Breast epithelium (tissue), 4 donors: ENCODE results near the gene STX2. TPM values are rescaled to one million over a fixed set of nuclear protein-coding genes. Genes with fewer than 3 reads are reported as not detected.
A peak's percentile ranks its signal among the peaks of the same experiment; 100 is the strongest.

Experiments used
- DNase-seq, 2 donors: peaks; one replicate each; pipeline ENCODE4 v3.0.0-alpha.2; 2019; ENCODE audit warnings: low spot score in 2 of 2
- H3K27ac ChIP-seq, 2 donors: fragments of 200-600 bp; sonication (generic) in 1 of 2; one replicate each; pipeline ENCODE4 v1.5.1; 2016 to 2019; ENCODE audit warnings: mild to moderate bottlenecking in 1 of 2
- H3K27me3 ChIP-seq, 2 donors: fragments of 200-600 bp; sonication (generic) in 1 of 2; one replicate each; pipeline versions ENCODE4 v1.5.1 to v1.6.0; 2017 to 2019; ENCODE audit warnings: control low read depth in 1 of 2, mild to moderate bottlenecking in 1 of 2
- H3K36me3 ChIP-seq: fragments of 200-600 bp; one replicate; pipeline ENCODE4 v1.5.1; 2019
- H3K4me1 ChIP-seq, 2 donors: fragments of 200-600 bp; sonication (generic); one replicate each; pipeline ENCODE4 v1.5.1; 2016 to 2019; ENCODE audit warnings: control low read depth in 1 of 2
- H3K4me3 ChIP-seq, 3 donors: fragments of 200-600 bp; sonication (generic); 1 replicate in 2 of 3; 2 replicates in 1 of 3; pipeline ENCODE4 v1.5.1; 2016 to 2019; ENCODE audit warnings: mild to moderate bottlenecking in 3 of 3, moderate library complexity in 2 of 3
- H3K9me3 ChIP-seq, 2 donors: fragments of 200-600 bp; sonication (generic) in 1 of 2; one replicate each; pipeline ENCODE4 v1.5.1; 2016 to 2019; ENCODE audit warnings: control low read depth in 1 of 2
- POLR2A ChIP-seq: fragments of 450-650 bp; IDR thresholded peaks from one replicate; pipeline ENCODE4 v1.6.1; 2016; ENCODE audit warnings: antibody characterized with exemption, mild to moderate bottlenecking, moderate library complexity
- POLR2AphosphoS5 ChIP-seq, 3 donors: sonication (generic); formaldehyde crosslinking; IDR thresholded peaks; one replicate each; pipeline ENCODE4 v1.6.1; 2017; ENCODE audit warnings: antibody characterized with exemption in 3 of 3
- intact Hi-C: fragments of 100-400 bp; cut with DNase I; formaldehyde crosslinking; loops from one replicate; pipeline ENCODE4 v1.15.1; 2023; ENCODE audit warnings: low total_unique reads
- total RNA-seq, 3 donors: library from RNA; depleted of rRNA; stranded (reverse); fragments of >200 nt; gene quantifications; one replicate each; pipeline ENCODE4 v1.1.0, GENCODE V29; 2016
- TF ChIP-seq, protein P1 (sequence below), 3 donors: fragments of 450-650 bp; IDR thresholded peaks; one replicate each; pipeline ENCODE4 v1.5.1; 2016 to 2017; ENCODE audit warnings: antibody characterized with exemption in 3 of 3, mild to moderate bottlenecking in 3 of 3, moderate library complexity in 3 of 3

Gene STX2
- total RNA-seq, 3 donors from 2014 or later = 11.6 to 23.2 (median 15.4) TPM

DNA sequence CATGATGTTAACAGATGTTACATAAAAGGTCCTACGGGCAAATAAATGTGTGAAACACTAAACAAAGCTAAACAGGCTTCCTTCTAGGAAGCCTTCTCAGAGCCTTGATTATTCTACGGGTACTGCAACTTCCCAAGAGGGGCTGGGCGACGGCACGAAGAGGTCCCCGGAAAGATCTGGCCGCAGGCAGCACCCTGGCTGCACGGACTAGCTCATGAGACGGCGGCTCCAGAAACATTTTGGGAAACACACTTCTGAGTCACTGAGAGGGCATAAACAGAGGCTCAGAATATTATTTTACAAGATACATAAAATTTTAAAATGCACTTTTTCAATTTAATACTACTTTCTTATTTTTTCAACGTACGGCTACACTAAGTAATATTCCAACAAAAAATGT is 19.4 kb downstream of the STX2 start:
- TF ChIP-seq, protein P1, sequence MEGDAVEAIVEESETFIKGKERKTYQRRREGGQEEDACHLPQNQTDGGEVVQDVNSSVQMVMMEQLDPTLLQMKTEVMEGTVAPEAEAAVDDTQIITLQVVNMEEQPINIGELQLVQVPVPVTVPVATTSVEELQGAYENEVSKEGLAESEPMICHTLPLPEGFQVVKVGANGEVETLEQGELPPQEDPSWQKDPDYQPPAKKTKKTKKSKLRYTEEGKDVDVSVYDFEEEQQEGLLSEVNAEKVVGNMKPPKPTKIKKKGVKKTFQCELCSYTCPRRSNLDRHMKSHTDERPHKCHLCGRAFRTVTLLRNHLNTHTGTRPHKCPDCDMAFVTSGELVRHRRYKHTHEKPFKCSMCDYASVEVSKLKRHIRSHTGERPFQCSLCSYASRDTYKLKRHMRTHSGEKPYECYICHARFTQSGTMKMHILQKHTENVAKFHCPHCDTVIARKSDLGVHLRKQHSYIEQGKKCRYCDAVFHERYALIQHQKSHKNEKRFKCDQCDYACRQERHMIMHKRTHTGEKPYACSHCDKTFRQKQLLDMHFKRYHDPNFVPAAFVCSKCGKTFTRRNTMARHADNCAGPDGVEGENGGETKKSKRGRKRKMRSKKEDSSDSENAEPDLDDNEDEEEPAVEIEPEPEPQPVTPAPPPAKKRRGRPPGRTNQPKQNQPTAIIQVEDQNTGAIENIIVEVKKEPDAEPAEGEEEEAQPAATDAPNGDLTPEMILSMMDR (IDR thresholded peaks at IDR 0.05) = no peak
- TF ChIP-seq POLR2AphosphoS5 (IDR thresholded peaks at IDR 0.05) (no peak), POLR2A (no peak)
- no peaks in the 10 kb centered on the region for H3K36me3 ChIP-seq

DNA sequence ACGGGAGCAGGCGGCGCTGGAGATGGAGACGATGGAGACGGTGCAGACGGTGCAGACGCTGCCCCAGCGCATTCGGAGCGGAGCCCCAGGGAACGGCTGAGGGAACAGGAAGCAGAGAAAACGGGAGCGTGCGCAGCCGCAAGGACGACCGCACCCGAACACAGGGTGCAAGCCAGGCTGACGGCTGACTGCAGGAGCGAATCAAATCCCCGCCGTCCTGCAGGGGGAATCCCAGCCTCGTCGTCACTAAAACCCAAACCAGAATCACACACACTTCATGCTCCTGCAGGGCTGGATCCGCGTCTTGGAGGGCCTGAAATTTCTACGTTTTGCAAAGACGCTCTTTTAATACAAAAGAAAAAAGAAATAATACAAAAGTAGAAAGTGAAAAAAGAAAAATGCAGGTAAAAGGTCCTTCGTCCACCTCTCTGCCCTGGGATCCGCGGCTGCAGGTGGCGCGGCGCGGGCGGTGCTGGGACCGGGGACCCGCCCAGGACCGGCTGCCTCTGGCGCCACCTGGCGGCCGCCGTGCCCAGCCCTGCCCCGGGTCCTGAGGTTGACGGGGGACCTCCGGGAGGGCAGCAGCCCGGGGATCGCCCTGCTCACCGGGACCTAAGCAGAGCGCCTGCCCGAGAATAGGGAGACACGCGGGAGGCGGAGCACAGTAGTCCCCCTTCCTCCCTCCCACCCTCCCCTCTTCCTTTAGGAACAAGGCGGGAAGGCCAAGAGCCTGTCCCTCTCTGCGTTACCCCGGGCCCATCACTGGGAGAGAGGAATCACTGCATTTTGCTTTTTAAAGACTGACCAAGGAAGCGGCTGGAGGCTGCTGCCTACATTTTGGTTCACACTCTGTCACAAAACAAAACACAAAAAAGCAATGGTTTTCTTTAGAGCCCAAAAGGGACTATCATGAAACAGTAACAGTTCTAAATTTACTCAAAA is 20.1 kb downstream of the STX2 start:
- H3K4me1 ChIP-seq = no peaks in the 10 kb centered on the region
- TF ChIP-seq, protein P1 (IDR thresholded peaks at IDR 0.05) = peak in 2 of 3 donors; percentile 24 to 60
- TF ChIP-seq POLR2AphosphoS5 (IDR thresholded peaks at IDR 0.05) = no peak
- peak; percentile 22 to 64 for DNase-seq
- no peaks in the 10 kb centered on the region for H3K27me3 ChIP-seq
- intact Hi-C loops = no loop called here
- no peaks in the 10 kb centered on the region for H3K9me3 ChIP-seq
- H3K27ac ChIP-seq = peak overlapping the region in 1 of 2 donors; percentile 48
- no peaks in the 10 kb centered on the region for H3K36me3 ChIP-seq
- peak overlapping the region; percentile 32 to 61 (median 51) for H3K4me3 ChIP-seq

More for the DNA sequence above, 19.4 kb downstream of the STX2 start:
- Histone ChIP-seq H3K27ac (no peak overlapping the region), H3K27me3 (no peaks in the 10 kb centered on the region), H3K4me3 (no peak overlapping the region), H3K9me3 (no peaks in the 10 kb centered on the region), H3K4me1 (no peaks in the 10 kb centered on the region)
- DNase-seq = no peak
- intact Hi-C loops = no loop called here

DNA sequence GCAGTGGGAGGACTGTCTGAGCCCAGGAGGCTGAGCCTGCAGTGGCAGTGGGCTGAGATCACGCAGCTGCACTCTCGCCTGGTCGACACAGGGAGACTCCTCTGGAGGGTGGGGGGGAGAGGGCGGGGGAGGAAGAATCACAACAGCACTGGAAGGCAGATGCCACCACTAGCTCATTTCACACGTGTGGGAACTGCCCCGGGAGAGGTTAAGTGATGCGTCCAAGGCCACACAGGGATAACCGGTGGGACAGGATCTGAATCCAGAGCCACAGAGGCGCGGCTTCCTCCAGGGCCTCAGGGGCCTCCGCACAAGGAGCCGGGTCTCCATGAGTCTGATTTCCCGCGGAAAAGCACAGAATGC is 20.8 kb downstream of the STX2 start:
- TF ChIP-seq POLR2AphosphoS5 (IDR thresholded peaks at IDR 0.05) (no peak), POLR2A (no peak)
- TF ChIP-seq, protein P1 (IDR thresholded peaks at IDR 0.05) = no peak
- no peaks in the 10 kb centered on the region for H3K36me3 ChIP-seq
- peak overlapping the region; percentile 32 to 61 (median 51) for H3K4me3 ChIP-seq
- intact Hi-C loops = no loop called here
- no peak for DNase-seq
- H3K4me1 ChIP-seq = no peaks in the 10 kb centered on the region
- no peak overlapping the region for H3K27ac ChIP-seq
- H3K27me3 ChIP-seq = no peaks in the 10 kb centered on the region
- H3K9me3 ChIP-seq = no peaks in the 10 kb centered on the region

DNA sequence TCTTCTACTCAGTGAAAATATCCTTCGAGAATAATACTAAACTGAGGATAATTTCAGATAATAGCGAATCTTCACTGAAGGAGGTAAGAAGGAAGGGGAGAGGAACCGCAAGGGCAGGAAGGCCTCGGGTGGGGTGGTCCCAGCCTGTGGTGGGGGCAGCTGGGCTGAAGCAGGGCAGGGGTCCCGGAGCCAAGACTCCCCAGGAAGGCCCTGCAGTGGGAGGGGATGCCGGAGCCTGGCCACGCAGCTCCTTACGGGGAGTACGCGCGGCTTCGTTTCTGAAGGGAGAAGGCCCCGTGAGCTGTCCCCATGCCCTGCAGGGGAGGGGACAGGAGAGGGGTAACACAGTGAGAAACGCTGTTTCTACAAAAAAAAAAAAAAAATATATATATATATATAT is 21.2 kb downstream of the STX2 start:
- Histone ChIP-seq H3K9me3 (no peaks in the 10 kb centered on the region), H3K36me3 (no peaks in the 10 kb centered on the region), H3K4me1 (no peaks in the 10 kb centered on the region), H3K4me3 (no peak overlapping the region), H3K27me3 (no peaks in the 10 kb centered on the region), H3K27ac (no peak overlapping the region)
- intact Hi-C loops = no loop called here
- TF ChIP-seq, protein P1 (IDR thresholded peaks at IDR 0.05) = no peak
- TF ChIP-seq POLR2AphosphoS5 (IDR thresholded peaks at IDR 0.05) = no peak
- TF ChIP-seq POLR2A = no peak
- no peak for DNase-seq

DNA sequence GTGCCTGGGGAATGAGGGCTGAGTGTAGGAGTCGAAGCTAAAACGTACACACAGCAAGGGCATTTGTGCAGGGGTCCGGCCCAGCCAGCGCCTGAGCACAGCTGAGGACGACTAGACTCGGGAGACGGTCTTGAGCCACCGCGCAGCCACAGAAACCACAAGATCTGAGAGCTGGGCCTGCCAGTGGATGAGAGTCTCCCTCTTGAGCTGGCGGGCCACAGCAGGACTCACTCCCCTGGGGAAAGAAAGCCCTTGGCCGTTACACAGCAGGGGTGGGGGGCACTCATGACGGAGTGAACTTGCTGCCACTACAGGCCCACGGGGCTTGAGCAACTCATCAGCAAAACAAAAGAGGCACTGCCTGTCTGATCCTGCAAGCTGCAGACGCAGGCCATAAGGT is 23.0 kb downstream of the STX2 start:
- Histone ChIP-seq H3K36me3 (no peaks in the 10 kb centered on the region), H3K4me1 (no peaks in the 10 kb centered on the region), H3K27ac (no peak overlapping the region), H3K4me3 (no peak overlapping the region), H3K27me3 (no peaks in the 10 kb centered on the region), H3K9me3 (no peaks in the 10 kb centered on the region)
- intact Hi-C loops = no loop called here
- DNase-seq = no peak
- no peak for TF ChIP-seq POLR2AphosphoS5 (IDR thresholded peaks at IDR 0.05)
